Measurements from ENCODE around the gene RFX8. TPM values are rescaled to one million over a fixed set of nuclear protein-coding genes. Genes with fewer than 3 reads are reported as not detected.
"Not testable (repeated sequence)": the region's sequence is repeated elsewhere in the genome, so short reads cannot be mapped to it uniquely, and the experiment has no call there.

The RFX8 gene
- total RNA-seq, 2 donors from 2014 or later, result 0.44 TPM; not detected in 1

DNA sequence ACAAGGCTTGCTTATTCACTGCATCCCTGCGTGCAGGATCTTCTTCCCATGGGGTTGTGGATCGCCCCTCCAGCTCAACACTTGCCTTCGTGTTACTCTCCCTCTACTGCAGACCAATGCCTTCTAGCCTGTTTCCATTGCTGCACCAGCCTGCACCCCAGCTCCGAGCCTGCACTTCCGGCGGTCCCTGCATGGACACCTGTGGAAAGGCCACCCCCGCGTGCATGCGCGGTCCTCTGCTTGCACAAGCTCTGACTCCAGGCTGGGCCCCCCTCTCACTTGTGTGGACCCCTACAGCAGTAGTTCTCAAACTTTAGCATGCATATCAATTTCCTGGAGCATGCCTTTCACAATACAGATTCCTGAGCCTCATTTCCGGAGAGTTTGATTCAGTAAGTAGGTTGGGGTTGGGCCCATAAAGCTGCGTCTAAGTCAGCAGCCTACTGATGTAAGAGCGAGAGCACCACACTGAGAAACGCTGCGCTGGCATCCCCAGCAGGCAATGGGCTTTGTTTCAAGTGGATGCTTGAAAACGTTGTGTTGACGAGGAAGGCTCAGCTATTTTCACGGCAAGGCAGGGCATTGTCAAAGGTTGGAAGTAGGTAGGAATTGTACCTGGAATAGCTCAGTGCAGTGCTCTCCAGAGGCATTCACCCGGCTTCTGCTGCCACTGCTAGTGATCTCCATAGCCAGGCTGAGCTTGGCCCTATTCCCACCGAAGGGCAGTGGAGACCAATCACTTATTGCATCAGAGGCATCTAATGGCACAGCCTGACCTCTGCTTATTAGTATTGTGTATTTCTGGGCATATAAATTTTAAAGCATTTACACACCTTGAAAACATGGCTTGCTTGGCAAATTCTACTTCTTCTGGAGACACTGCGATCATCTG, 120.2 kb downstream of the RFX8 start:
- DNase-seq (no peak), ATAC-seq (no peak)
- no peak overlapping the region for H3K4me3 Mint-ChIP-seq
- no peaks in the 10 kb centered on the region for H3K9me3 ChIP-seq (ENCODE audit: control insufficient read depth, low read length, poor library complexity, severe bottlenecking)
- H3K4me1 Mint-ChIP-seq, result peaks cover 15% of the 10 kb centered on the region
- H3K27ac Mint-ChIP-seq, result no peak overlapping the region
- H3K27me3 Mint-ChIP-seq, result no peaks in the 10 kb centered on the region
- no peaks in the 10 kb centered on the region for H3K36me3 Mint-ChIP-seq (ENCODE audit: low read depth)

DNA sequence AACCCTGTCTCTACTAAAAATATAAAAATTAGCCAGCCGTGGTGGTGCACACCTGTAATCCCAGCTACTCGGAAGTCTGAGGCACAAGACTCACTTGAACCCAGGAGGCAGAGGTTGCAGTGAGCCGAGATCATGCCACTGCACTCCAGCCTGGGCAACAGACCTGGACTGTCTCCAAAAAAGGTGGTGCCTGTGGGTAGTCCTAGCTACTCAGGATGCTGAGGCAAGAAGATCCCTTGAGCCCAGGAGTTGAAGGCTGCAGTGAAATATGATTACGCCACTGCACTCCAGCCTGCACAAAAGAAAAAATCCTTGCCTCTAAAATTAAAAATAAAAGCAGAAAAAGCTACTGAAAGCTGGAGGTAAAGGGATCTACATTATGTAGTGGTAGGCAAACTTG, 122.3 kb downstream of the RFX8 start:
- H3K4me1 Mint-ChIP-seq, result peaks cover 17% of the 10 kb centered on the region
- DNase-seq; H3K27me3 Mint-ChIP-seq; H3K36me3 Mint-ChIP-seq (ENCODE audit: low read depth); ATAC-seq; H3K4me3 Mint-ChIP-seq; H3K27ac Mint-ChIP-seq; H3K9me3 ChIP-seq (ENCODE audit: control insufficient read depth, low read length, poor library complexity, severe bottlenecking): not testable (repeated sequence)

DNA sequence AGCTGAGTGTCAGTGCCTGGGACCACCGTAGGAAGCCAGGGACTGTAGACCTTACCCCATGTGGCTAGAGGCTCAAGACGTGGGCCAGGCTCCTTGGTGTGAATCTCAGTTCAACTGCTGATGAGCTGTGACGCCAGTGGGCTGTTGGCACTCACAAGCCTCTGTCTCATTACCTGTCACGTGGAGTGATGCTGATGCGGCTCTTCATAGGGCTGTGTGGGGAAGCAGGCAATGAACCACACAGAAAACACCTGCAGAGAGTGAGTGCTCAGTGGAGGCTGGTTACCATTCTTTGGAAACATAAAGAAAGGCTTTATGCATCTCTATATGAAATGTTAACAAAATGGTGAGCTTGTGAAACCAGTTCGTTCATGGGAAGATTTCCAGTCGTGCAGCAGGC, 123.7 kb downstream of the RFX8 start:
- Mint-ChIP-seq H3K4me1 (peaks cover 15% of the 10 kb centered on the region), H3K27me3 (no peaks in the 10 kb centered on the region), H3K36me3 (ENCODE audit: low read depth) (no peaks in the 10 kb centered on the region), H3K4me3 (no peak overlapping the region), H3K27ac (peak overlapping the region; percentile 45)
- ATAC-seq (peak; percentile 71), DNase-seq (no peak)
- H3K9me3 ChIP-seq (ENCODE audit: control insufficient read depth, low read length, poor library complexity, severe bottlenecking), result no peaks in the 10 kb centered on the region

DNA sequence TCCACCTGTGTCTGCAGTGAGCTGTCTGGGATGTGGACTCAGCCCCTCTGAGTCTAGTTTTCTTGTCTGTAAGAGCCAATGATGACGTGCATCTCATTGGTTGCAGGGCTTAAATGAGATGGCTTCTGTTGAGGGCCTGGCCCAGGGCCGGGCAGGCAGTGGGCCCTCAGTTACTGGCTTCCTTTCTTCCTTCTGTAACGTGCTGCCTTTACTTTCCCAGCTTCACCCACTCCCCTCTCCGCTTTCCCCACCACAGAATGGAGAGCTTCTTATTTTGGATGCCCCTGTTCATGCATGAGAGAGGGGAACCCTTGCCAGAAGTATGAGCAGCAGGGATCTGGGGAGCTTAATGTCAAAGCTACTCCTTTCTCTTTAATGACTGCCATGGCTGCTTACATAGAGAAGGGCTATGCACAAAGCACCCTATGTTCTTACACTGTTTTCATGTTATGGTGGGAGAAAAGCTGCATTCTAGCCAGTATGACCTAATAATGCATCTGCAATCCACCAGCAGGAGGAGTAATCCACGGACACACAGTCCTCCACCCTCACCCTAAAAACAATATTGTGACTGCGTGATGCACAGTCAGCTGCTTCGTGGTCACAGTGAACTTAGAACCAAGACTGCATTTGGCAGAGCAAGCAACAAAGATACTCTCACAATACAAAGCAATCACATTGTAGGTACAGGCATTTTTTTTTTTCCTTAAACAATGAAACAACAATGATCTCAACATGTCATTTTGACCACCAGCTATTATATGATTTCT, 124.8 kb downstream of the RFX8 start:
- H3K36me3 Mint-ChIP-seq (ENCODE audit: low read depth), result no peaks in the 10 kb centered on the region
- no peaks in the 10 kb centered on the region for H3K27me3 Mint-ChIP-seq
- ATAC-seq, result peak; percentile 78
- H3K4me1 Mint-ChIP-seq, result peaks cover 12% of the 10 kb centered on the region
- H3K4me3 Mint-ChIP-seq, result peak overlapping the region; percentile 73
- H3K27ac Mint-ChIP-seq, result peak overlapping the region; percentile 45
- no peaks in the 10 kb centered on the region for H3K9me3 ChIP-seq (ENCODE audit: control insufficient read depth, low read length, poor library complexity, severe bottlenecking)
- no peak for DNase-seq

DNA sequence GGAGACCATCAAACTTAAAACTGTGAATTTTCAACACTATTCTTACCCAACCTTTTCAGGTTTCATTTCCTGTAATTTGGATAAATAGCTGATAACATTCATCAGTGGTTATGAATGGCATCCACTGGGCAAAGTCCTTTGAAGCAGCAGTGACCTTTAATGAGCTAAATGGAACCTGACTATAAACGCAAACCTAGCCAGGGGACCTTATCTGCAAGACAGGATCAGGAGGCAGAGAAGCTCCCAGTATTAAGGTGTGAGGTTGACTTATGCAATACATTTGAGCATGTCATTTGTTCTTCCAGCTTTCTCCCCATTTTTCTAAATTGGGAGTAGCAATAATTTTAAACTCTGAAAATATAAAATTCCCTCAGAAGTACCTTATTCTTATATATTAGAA, 126.0 kb downstream of the RFX8 start:
- Mint-ChIP-seq H3K36me3 (ENCODE audit: low read depth) (no peaks in the 10 kb centered on the region), H3K27me3 (no peaks in the 10 kb centered on the region), H3K4me3 (no peak overlapping the region), H3K27ac (no peak overlapping the region), H3K4me1 (peaks cover 12% of the 10 kb centered on the region)
- ATAC-seq, result no peak
- DNase-seq, result no peak
- no peaks in the 10 kb centered on the region for H3K9me3 ChIP-seq (ENCODE audit: control insufficient read depth, low read length, poor library complexity, severe bottlenecking)

Other genes with a start within 250 kb of the RFX8 start
- 10 to 100 TPM; 48.3 to 48.5 TPM for gene CNOT11, start 222.2 kb downstream of the RFX8 start, total RNA-seq
- 100 to 1,000 TPM; 180 to 185 TPM for gene RNF149, start 166.4 kb downstream of the RFX8 start, total RNA-seq
- under 1 TPM; 0.30 to 0.39 TPM for gene CREG2, start 87.6 kb downstream of the RFX8 start, total RNA-seq
- 100 to 1,000 TPM in 1 of 2 donors, 10 to 100 TPM in 1; 98.1 to 102 TPM for gene MAP4K4, start 222.6 kb upstream of the RFX8 start, total RNA-seq

Measured in T-helper 17 cell (primary cell).